GM13977 (cell line): Measurements from ENCODE around the gene ASRGL1.

Source experiments
- DNase-seq: peaks from one replicate; pipeline ENCODE4 v3.0.0; 2012; ENCODE audit warnings: low spot score
- CTCF ChIP-seq: IDR thresholded peaks from 2 replicates; pipeline ENCODE4 v1.5.1; 2012; ENCODE audit warnings: mild to moderate bottlenecking, control low read depth; ENCODE audit not compliant: insufficient read depth; ENCODE audit errors: extremely low read depth, missing control alignments
- in situ Hi-C: fragments of 300-500 bp; cut with MboI; formaldehyde crosslinking; loops from one replicate; pipeline ENCODE4 v1.12.0; 2022; ENCODE audit warnings: low sequenced_read_pairs, low pct_unique_long_range_greater_than_20kb, mixed read lengths, inconsistent platforms; ENCODE audit not compliant: unreplicated experiment

ASRGL1 gene

GRCh38 chr11:62418733-62419132, 81.5 kb downstream of the ASRGL1 start, which contains the start of gene SCGB1A1:
SCGB1A1 (plus strand) TSS chr11:62419033; CDS start chr11:62419096, 63 bp downstream.
- no peak for DNase-seq
- TF ChIP-seq CTCF, result no peak
- in situ Hi-C loops, result loop anchor here (25.0 kb wide), 1 partner anchor 444 kb away; no protein-coding TSS in a partner anchor

GRCh38 chr11:62419314-62419929, 82.2 kb downstream of the ASRGL1 start:
- in situ Hi-C loops, result loop anchor here (25.0 kb wide), 1 partner anchor 443 kb away; no protein-coding TSS in a partner anchor
- TF ChIP-seq CTCF, result no peak
- DNase-seq, result no peak

- in situ Hi-C loops, result loop anchor here (10.0 to 25.0 kb wide), 2 partner anchors 145 to 442 kb away; no protein-coding TSS in a partner anchor
- TF ChIP-seq CTCF, result no peak
- DNase-seq, result no peak
Measured at GRCh38 chr11:62419943-62420342, 82.7 kb downstream of the ASRGL1 start.

- no peak for DNase-seq
- in situ Hi-C loops, result loop anchor here (10.0 to 25.0 kb wide), 2 partner anchors 144 to 441 kb away; no protein-coding TSS in a partner anchor
- no peak for TF ChIP-seq CTCF
Measured at GRCh38 chr11:62420882-62421281, 83.6 kb downstream of the ASRGL1 start.

GRCh38 chr11:62421996-62422395, 84.7 kb downstream of the ASRGL1 start:
- in situ Hi-C loops, result loop anchor here (10.0 to 25.0 kb wide), 2 partner anchors 143 to 440 kb away; no protein-coding TSS in a partner anchor
- TF ChIP-seq CTCF, result no peak
- DNase-seq, result no peak

- TF ChIP-seq CTCF, result no peak
- in situ Hi-C loops, result loop anchor here (10.0 to 25.0 kb wide), 2 partner anchors 142 to 439 kb away; no protein-coding TSS in a partner anchor
- no peak for DNase-seq
Measured at GRCh38 chr11:62423012-62423411, 85.8 kb downstream of the ASRGL1 start.
